ENCODE data around the gene CACNB3.
"Not testable (repeated sequence)": the region's sequence is repeated elsewhere in the genome, so short reads cannot be mapped to it uniquely, and the experiment has no call there.

Gene CACNB3

GRCh38 chr12:48819986-48820725, 1.9 kb downstream of the CACNB3 start:
- DNase-seq: no peak

DNA sequence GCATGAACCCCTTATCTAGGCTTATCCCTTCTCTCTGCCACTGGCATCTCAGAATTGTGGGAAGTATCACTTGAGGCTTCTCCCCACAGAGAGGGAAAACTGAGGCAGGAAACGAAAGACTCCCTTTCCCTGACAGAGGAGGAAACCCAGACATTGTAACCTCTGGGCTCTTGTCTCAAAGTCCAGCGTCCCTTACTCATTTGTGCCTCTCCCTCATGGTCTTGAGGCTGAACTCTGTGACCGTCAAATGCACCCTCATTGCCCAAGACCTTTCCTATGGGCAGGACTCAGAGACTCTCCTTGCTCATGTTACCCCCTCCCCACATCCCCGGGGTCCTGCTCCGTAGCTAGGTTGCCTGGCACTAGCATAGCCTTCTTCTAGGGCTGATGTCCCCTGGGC, 3.8 kb downstream of the CACNB3 start:
- no peak for DNase-seq

DNA sequence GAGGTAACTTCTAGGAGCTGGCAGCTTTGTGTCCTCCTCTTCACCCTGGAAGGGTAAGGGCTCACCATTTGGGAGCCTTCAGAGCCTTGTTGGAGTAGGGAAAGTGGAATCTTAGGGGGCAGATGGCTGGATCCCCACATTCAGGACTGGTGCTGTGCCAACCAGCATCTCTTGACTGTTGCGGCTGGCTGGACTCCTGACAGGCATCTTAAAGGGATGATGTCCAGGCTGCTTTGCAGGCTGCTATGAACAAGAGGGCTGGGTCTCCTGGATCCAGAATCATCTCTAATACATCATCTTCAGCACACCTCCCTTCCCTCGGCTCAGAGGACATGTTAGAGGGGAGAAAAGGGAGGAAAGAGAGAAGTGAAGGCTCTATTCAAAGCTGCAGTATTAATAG, 4.4 kb downstream of the CACNB3 start:
- DNase-seq: no peak

DNA sequence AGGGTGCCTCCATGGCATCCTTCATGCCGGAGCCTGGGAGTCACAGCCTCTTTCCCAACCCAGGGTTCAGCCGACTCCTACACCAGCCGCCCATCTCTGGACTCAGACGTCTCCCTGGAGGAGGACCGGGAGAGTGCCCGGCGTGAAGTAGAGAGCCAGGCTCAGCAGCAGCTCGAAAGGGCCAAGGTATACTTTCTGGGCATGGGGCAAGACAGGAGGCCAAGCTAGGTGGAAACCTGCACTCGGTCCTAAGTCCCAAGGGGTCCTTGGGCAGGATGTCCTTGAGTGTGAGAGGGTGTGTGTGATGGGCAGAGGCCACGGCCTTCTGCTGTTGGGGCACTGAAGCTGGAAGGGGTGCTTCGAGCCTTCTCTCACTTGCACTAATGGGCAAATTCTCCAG, 5.0 kb downstream of the CACNB3 start:
- DNase-seq: no peak

GRCh38 chr12:48824112-48824511, 5.8 kb downstream of the CACNB3 start:
- no peak for DNase-seq

- DNase-seq: no peak
These were observed 6.6 kb downstream of the CACNB3 start for GRCh38 chr12:48824905-48825304.

GRCh38 chr12:48826209-48826855, 8.0 kb downstream of the CACNB3 start:
- no peak for DNase-seq

GRCh38 chr12:48827026-48827425, 8.7 kb downstream of the CACNB3 start:
- no peak for DNase-seq

- DNase-seq: no peak
These were observed 9.3 kb downstream of the CACNB3 start for GRCh38 chr12:48827513-48828096.

DNA sequence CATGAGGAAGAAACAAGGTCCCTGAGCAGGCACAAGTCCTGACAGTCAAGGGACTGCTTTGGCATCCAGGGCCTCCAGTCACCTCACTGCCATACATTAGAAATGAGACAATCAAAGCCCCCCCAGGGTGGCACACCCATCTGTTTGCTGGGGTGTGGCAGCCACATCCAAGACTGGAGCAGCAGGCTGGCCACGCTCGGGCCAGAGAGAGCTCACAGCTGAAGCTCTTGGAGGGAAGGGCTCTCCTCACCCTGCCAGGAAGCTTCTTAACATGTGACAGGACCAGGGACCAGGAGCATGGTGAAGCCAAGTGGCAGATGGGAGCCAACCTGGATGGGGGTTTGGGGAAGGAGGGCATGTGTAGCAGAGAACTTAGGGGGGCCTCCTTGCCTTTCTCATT, 10.0 kb downstream of the CACNB3 start:
- DNase-seq: no peak

DNA sequence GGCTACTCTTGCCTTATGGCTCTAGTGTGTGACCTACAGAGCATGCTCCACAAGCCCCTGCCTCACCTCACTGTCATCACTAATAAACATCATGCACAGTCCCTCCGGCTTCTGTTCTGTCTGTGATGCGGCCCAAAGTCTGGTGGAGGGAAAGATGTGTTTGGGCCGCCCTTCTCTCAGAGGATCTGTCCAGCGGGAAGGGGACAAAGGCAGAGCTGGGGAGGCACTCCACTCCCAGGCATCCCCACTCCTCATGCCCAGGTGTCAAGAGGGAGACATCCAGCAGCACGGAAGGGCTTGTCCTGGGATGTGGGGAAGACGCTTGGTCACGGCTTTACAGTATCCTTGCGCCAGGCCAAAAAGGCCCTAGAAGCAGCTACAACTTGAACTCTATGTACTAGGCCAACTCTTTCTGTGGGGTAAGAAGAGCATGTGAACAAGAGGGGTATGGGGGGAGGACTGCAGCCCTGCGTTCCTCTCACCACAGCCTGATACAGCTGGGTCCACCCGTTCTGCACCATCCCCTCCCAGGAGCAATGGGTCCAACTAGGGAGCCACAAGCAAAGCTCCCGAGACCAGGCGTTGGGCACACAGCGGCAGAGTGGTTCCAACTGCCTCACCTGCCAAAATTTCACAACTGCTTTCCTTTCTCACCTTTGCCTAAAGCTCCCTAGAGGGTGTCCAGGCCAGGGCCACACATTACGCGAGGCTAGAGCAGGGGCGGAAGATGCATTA, 10.7 kb downstream of the CACNB3 start:
- no peak for DNase-seq

- DNase-seq: no peak
These were observed 13.0 kb downstream of the CACNB3 start for GRCh38 chr12:48831257-48831656.

- no peak for DNase-seq
These were observed 14.2 kb downstream of the CACNB3 start for GRCh38 chr12:48832321-48833060.

- DNase-seq: no peak
These were observed 19.8 kb downstream of the CACNB3 start for GRCh38 chr12:48838048-48838447.

- not testable (repeated sequence) for DNase-seq
These were observed 23.7 kb downstream of the CACNB3 start for GRCh38 chr12:48842021-48842420.

GRCh38 chr12:48851883-48852733, 33.8 kb downstream of the CACNB3 start, which contains the start of gene DDX23:
Gene DDX23, minus strand, starts transcription at chr12:48852163. Its CDS starts 6,381 bp downstream, at chr12:48845782.
- peak; percentile 99 for DNase-seq

DNA sequence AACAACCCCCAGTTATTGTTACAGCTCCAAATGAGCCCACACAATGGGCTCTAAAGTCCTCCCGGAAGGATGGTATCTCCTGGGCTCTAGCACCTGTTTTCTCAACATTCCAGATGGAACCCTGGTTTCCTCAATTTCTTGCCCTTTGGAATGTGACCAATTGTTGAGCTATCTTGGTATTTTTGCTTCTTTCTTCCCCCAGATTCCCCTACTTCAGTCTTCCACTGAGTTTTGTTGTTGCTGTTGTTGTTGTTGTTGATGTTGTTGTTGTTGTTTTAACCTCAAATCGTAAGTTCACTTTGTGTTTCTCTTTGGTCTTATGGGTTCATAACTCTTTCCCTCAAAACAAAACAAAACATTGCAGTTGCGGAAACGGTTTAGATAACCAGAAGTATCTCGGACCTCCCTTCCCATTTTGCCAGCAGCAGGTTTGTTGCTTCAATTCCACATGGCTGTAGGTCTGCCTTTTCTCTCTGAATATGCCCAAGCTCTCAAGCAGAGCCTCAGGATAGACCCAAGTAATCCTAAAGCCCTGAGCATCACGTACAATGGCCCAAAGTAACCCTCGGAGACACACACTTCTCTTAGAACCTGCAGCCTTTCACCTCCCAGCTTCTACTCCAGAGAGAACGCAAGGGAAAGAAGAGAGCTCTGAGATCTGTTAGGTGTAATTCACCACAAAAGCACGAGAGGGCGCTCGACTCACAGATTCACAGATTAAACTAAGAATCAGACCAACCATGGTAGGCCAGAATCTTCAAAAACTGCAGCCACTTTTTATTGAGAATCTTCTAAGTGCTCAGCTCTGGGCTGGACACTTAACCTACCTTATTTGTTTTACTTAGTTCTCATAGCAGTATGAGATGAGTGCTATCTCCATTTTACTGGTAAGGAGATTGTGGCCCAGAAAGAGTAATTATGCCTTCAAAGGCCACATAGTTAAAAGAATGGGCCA, 34.7 kb downstream of the CACNB3 start:
- DNase-seq: peak; percentile 95

DNA sequence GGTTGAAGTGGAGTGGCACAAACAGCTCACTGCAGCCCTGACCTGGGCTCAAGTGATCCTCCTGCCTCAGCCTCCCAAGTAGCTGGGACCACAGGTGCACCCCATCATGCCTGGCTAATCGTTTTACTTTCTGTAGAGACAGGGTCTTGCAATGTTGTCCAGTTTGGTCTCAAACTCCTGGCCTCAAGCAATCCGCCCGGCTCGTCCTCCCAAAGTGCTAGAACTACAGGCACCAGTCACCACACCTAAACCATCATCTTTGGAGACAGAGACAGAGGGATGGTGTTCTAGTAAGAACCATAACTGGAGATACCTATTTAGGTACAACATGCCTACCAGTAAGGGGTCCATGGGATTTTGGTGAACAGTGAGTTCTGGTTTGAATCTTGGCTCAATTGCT, 36.2 kb downstream of the CACNB3 start:
- no peak for DNase-seq

GRCh38 chr12:48854932-48855331, 36.6 kb downstream of the CACNB3 start:
- not testable (repeated sequence) for DNase-seq

DNA sequence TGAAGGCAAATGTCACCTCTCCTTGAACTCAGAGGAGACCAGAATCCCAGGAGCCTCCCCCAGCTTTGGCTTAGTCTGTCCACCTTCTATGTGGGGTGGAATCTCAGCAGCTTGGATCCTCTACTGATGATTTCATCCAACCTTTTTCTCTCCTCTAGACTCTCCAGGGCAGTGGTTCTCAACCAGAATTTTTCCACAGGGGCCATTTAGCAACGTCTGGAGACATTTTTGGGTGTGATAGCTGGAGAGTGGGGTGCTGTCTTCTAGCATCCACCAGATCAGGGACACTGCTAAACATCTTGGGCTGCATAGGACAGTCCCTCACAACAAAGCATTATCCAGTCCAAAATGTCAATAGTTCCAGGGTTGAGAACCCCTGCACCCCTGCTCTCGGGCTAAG, 38.1 kb downstream of the CACNB3 start:
- no peak for DNase-seq
